ENCODE results near the gene TBCA.

Gene TBCA

GRCh38 chr5:77743181-77743580 is 33.0 kb downstream of the TBCA start:
- no peak for DNase-seq (ENCODE audit: low read depth)
- no peak for TF ChIP-seq CTCF (IDR thresholded peaks at IDR 0.05; ENCODE audit: insufficient read depth, low read depth, low read length, missing control alignments)

GRCh38 chr5:77741608-77742007 is 34.5 kb downstream of the TBCA start:
- no peak for TF ChIP-seq CTCF (IDR thresholded peaks at IDR 0.05; ENCODE audit: insufficient read depth, low read depth, low read length, missing control alignments)
- H3K4me3 ChIP-seq (ENCODE audit: low read length), result no peak overlapping the region
- DNase-seq (ENCODE audit: low read depth), result no peak

More at GRCh38 chr5:77743181-77743580, 33.0 kb downstream of the TBCA start:
- no peak overlapping the region for H3K4me3 ChIP-seq (ENCODE audit: low read length)

- no peak for TF ChIP-seq CTCF (IDR thresholded peaks at IDR 0.05; ENCODE audit: insufficient read depth, low read depth, low read length, missing control alignments)
- DNase-seq (ENCODE audit: low read depth), result no peak
- no peak overlapping the region for H3K4me3 ChIP-seq (ENCODE audit: low read length)
Measured at GRCh38 chr5:77734885-77735284, 41.3 kb downstream of the TBCA start.

GRCh38 chr5:77733130-77733529 is 43.0 kb downstream of the TBCA start:
- DNase-seq (ENCODE audit: low read depth), result no peak
- TF ChIP-seq CTCF (IDR thresholded peaks at IDR 0.05; ENCODE audit: insufficient read depth, low read depth, low read length, missing control alignments), result no peak
- H3K4me3 ChIP-seq (ENCODE audit: low read length), result no peak overlapping the region

- no peak for DNase-seq (ENCODE audit: low read depth)
- TF ChIP-seq CTCF (IDR thresholded peaks at IDR 0.05; ENCODE audit: insufficient read depth, low read depth, low read length, missing control alignments), result no peak
- no peak overlapping the region for H3K4me3 ChIP-seq (ENCODE audit: low read length)
Measured at GRCh38 chr5:77727190-77727589, 48.9 kb downstream of the TBCA start.

- no peak for DNase-seq (ENCODE audit: low read depth)
- TF ChIP-seq CTCF (IDR thresholded peaks at IDR 0.05; ENCODE audit: insufficient read depth, low read depth, low read length, missing control alignments), result no peak
- no peak overlapping the region for H3K4me3 ChIP-seq (ENCODE audit: low read length)
Measured at GRCh38 chr5:77725616-77726015, 50.5 kb downstream of the TBCA start.

- DNase-seq (ENCODE audit: low read depth), result no peak
- no peak for TF ChIP-seq CTCF (IDR thresholded peaks at IDR 0.05; ENCODE audit: insufficient read depth, low read depth, low read length, missing control alignments)
- H3K4me3 ChIP-seq (ENCODE audit: low read length), result no peak overlapping the region
Measured at GRCh38 chr5:77724934-77725333, 51.2 kb downstream of the TBCA start.

All from epithelial cell of esophagus (primary cell).